RWPE2 (cell line): Measurements from ENCODE around the gene C17orf67.

Experiments
- ATAC-seq: fragments of 200-7000 bp; cut with Tn5 transposase; 3 replicates; pipeline ENCODE4 v1.9.1; 2021; ENCODE audit warnings: low read depth
- DNase-seq: peaks from one replicate; pipeline ENCODE4 v3.0.0-alpha.2; 2020; ENCODE audit warnings: low spot score
- H3K27ac ChIP-seq: fragments of 450-650 bp; 2 replicates; pipeline ENCODE4 v1.5.1; 2017; ENCODE audit warnings: mild to moderate bottlenecking; ENCODE audit not compliant: poor library complexity, severe bottlenecking
- H3K27me3 ChIP-seq: fragments of 250-450 bp; sonication (Bioruptor Pico); 2 replicates; pipeline ENCODE4 v1.5.1; 2021; ENCODE audit warnings: mild to moderate bottlenecking, moderate library complexity; ENCODE audit not compliant: insufficient read depth, poor library complexity, severe bottlenecking
- H3K36me3 ChIP-seq: fragments of 250-450 bp; sonication (Bioruptor Pico); 2 replicates; pipeline ENCODE4 v1.5.1; 2020; ENCODE audit warnings: low read depth, mild to moderate bottlenecking, moderate library complexity
- H3K4me1 ChIP-seq: fragments of 250-450 bp; sonication (Bioruptor Pico); 2 replicates; pipeline ENCODE4 v1.5.1; 2021; ENCODE audit warnings: mild to moderate bottlenecking, moderate library complexity; ENCODE audit not compliant: insufficient read depth, poor library complexity, severe bottlenecking
- H3K4me3 ChIP-seq: fragments of 250-450 bp; sonication (Bioruptor Pico); 2 replicates; pipeline ENCODE4 v1.5.1; 2021; ENCODE audit warnings: mild to moderate bottlenecking, moderate library complexity; ENCODE audit not compliant: severe bottlenecking
- H3K9me3 ChIP-seq: fragments of 250-450 bp; sonication (Bioruptor Pico); 2 replicates; pipeline ENCODE4 v1.5.1; 2021; ENCODE audit warnings: mild to moderate bottlenecking, moderate library complexity; ENCODE audit not compliant: severe bottlenecking
- CTCF ChIP-seq: fragments of 450-650 bp; IDR thresholded peaks from one replicate; pipeline ENCODE4 v1.5.1; 2017; ENCODE audit warnings: mild to moderate bottlenecking, moderate library complexity; ENCODE audit not compliant: poor library complexity, severe bottlenecking

C17orf67 gene

GRCh38 chr17:56803071-56803470 lies 30.6 kb downstream of the C17orf67 start:
- Histone ChIP-seq H3K27me3 (no peaks in the 10 kb centered on the region), H3K4me3 (no peak overlapping the region), H3K27ac (no peak overlapping the region), H3K9me3 (no peaks in the 10 kb centered on the region), H3K4me1 (peaks cover 3% of the 10 kb centered on the region), H3K36me3 (no peaks in the 10 kb centered on the region)
- ATAC-seq (no peak), DNase-seq (no peak)
- TF ChIP-seq CTCF, result no peak

DNA sequence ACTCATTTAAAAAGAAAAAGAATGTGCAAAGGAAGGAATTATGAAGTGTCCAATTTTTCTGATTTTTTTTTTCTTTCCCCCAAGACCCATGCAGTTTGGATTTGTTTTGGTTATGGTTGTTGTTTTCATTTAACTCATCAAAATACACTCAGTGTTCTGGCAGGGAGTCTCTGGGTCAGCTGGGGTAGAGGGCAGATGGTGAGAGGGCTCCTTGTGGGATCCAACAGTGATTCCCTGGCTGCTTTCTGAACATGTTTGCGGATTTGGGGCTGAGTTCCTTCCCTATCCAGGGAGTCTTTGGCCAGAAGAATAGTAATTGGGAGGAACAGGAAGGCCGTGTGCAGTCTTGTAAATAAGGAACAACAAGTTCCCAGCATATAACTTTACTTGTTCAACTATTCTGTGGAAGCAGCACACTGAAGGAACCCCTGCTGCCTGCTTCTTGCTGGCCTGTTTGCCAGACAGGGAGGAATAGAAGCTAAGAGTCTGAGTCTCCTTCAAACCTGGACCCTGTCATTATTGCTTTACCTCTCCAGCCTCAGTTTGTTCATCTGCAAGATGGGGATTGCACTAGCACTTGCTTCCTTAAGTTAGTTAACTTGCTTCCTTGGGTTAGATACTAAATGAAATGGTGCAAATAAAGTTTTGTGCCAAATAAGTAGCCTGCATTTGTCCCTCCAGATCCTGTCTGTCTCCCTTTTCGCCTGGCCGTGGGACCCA lies 32.1 kb downstream of the C17orf67 start:
- Histone ChIP-seq H3K4me1 (no peaks in the 10 kb centered on the region), H3K36me3 (no peaks in the 10 kb centered on the region)

DNA sequence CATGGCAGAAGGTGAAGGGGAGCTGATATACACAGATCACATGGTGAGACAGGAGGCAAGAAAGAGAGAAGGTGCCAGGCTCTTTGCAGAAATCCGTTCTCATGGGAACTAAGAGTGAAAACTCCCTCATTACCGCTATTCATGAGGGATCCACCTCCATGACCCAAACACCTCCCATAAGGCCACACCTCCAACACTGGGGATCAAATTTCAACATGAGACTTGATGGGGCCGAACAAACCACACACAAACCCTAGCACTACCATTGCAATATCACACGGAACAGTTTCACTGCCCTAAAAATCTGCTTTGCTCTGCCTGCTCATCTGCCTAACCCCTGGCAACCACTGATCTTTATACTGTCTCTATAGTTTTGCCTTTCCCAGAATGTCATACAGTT lies 34.8 kb downstream of the C17orf67 start:
- no peaks in the 10 kb centered on the region for H3K9me3 ChIP-seq
- DNase-seq (no peak), ATAC-seq (no peak)
- no peak overlapping the region for H3K4me3 ChIP-seq
- H3K27me3 ChIP-seq, result no peaks in the 10 kb centered on the region
- no peaks in the 10 kb centered on the region for H3K4me1 ChIP-seq
- TF ChIP-seq CTCF, result no peak
- no peak overlapping the region for H3K27ac ChIP-seq
- H3K36me3 ChIP-seq, result no peaks in the 10 kb centered on the region

More for the DNA sequence above, 32.1 kb downstream of the C17orf67 start:
- H3K4me3 ChIP-seq, result no peak overlapping the region
- H3K9me3 ChIP-seq, result no peaks in the 10 kb centered on the region
- no peak for TF ChIP-seq CTCF
- DNase-seq, result no peak
- no peak overlapping the region for H3K27ac ChIP-seq
- no peak for ATAC-seq
- no peaks in the 10 kb centered on the region for H3K27me3 ChIP-seq

DNA sequence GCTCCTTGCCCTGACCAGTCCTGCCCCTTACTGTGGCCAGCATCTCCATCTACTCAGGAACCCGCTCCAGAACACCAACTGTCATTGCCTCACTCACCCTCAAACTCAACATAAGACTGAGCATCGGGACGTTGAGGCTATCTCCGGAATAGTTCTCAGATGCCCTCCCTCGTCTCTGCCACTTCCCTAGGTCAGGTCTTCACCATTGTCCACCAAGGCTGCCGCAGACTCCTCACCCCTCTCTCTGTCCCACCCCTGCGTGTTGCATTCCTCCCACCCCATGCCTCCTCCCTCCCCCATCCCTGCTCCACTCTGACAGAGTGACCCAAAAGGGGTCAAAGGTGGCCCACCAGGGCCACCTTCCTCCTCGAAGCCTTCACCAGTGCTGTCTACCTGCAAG lies 37.2 kb downstream of the C17orf67 start:
- H3K4me3 ChIP-seq, result no peak overlapping the region
- no peak for TF ChIP-seq CTCF

DNA sequence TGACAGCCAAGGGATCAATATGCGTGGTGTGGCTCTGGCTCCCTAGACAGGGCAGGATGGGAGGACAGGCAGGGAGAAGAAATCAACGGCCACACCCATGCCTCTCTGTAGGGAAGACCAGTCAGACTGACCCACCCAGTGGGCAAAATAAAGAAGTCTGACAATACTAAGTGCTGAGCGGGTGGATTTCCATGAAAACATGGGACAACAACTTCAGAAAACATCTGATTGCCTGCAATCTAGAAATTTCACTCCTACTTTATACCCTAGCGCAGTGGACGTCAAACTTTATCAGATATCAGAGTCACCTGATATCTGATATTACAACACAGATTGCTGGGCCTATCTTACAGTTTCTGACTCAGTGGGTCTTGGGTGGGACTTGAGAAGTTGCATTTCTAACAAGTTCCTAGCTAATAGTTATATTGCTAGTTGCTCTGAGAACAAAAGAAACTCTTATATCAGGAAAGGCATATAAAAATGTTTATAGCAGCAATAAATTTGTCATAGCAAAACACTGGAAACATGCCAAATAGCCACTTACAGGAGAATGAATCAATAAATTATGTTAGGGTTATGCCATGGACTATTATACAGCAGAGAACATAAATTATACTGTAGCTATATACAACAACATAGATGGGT lies 38.4 kb downstream of the C17orf67 start:
- ATAC-seq, result no peak
- Histone ChIP-seq H3K4me1 (no peaks in the 10 kb centered on the region), H3K27ac (no peak overlapping the region), H3K27me3 (no peaks in the 10 kb centered on the region), H3K4me3 (no peak overlapping the region), H3K9me3 (no peaks in the 10 kb centered on the region), H3K36me3 (no peaks in the 10 kb centered on the region)
- no peak for DNase-seq
- no peak for TF ChIP-seq CTCF

More for the DNA sequence above, 37.2 kb downstream of the C17orf67 start:
- no peaks in the 10 kb centered on the region for H3K9me3 ChIP-seq
- DNase-seq, result no peak
- ATAC-seq, result no peak
- H3K36me3 ChIP-seq, result no peaks in the 10 kb centered on the region
- H3K27ac ChIP-seq, result no peak overlapping the region
- no peaks in the 10 kb centered on the region for H3K4me1 ChIP-seq
- no peaks in the 10 kb centered on the region for H3K27me3 ChIP-seq
